Neutrophil (primary cell): Measurements from ENCODE around the gene MIA3.
A peak's percentile ranks its signal among the peaks of the same experiment; 100 is the strongest.

ENCODE experiments used
- H3K27ac ChIP-seq: fragments of 200-600 bp; sonication (generic); 2 replicates; pipeline ENCODE4 v1.5.1; 2016; ENCODE audit warnings: mild to moderate bottlenecking, moderate library complexity
- H3K27me3 ChIP-seq: fragments of 200-600 bp; sonication (generic); 2 replicates; pipeline ENCODE4 v1.6.0; 2016; ENCODE audit warnings: mild to moderate bottlenecking
- H3K36me3 ChIP-seq: fragments of 200-600 bp; sonication (generic); 2 replicates; pipeline ENCODE4 v1.5.1; 2017
- H3K4me1 ChIP-seq, 2 experiments: fragments of 200-600 bp in 1 of 2; sonication (generic) in 1 of 2; 1 replicate in 1 of 2; 2 replicates in 1 of 2; pipeline versions ENCODE4 v1.5.1 to v1.6.1; 2013 to 2016; ENCODE audit warnings: low read depth in 1 of 2, low read length in 1 of 2, mild to moderate bottlenecking in 1 of 2, moderate library complexity in 1 of 2; ENCODE audit not compliant: control insufficient read depth in 1 of 2, insufficient read depth in 1 of 2
- H3K4me3 ChIP-seq, 2 experiments: fragments of 200-600 bp in 1 of 2; sonication (generic) in 1 of 2; 1 replicate in 1 of 2; 2 replicates in 1 of 2; pipeline ENCODE4 v1.5.1; 2013 to 2016; ENCODE audit warnings: low read depth in 1 of 2, low read length in 1 of 2, mild to moderate bottlenecking in 1 of 2, moderate library complexity in 1 of 2
- H3K9me3 ChIP-seq: fragments of 200-600 bp; sonication (generic); 2 replicates; pipeline ENCODE4 v1.5.1; 2016
- CTCF ChIP-seq: fragments of 200-600 bp; sonication (generic); IDR thresholded peaks from 2 replicates; pipeline ENCODE4 v1.5.1; 2016; ENCODE audit warnings: antibody characterized with exemption

MIA3 gene

GRCh38 chr1:222613627-222614026, 4.3 kb upstream of the MIA3 start:
- H3K9me3 ChIP-seq = no peaks in the 10 kb centered on the region
- no peak overlapping the region for H3K4me3 ChIP-seq
- no peaks in the 10 kb centered on the region for H3K36me3 ChIP-seq
- peaks cover 71% of the 10 kb centered on the region for H3K27me3 ChIP-seq
- TF ChIP-seq CTCF = no peak
- peaks cover 9 to 10% of the 10 kb centered on the region in 2 experiments for H3K4me1 ChIP-seq
- H3K27ac ChIP-seq = no peak overlapping the region

- Histone ChIP-seq H3K9me3 (no peaks in the 10 kb centered on the region), H3K4me1 (peaks cover 15 to 17% of the 10 kb centered on the region in 2 experiments), H3K27me3 (peaks cover 74% of the 10 kb centered on the region), H3K4me3 (no peak overlapping the region), H3K27ac (no peak overlapping the region), H3K36me3 (no peaks in the 10 kb centered on the region)
- no peak for TF ChIP-seq CTCF
These were observed 1.4 kb upstream of the MIA3 start for GRCh38 chr1:222616525-222616924.

- Histone ChIP-seq H3K27me3 (peaks cover 64% of the 10 kb centered on the region), H3K27ac (no peak overlapping the region), H3K4me1 (peaks cover 15 to 17% of the 10 kb centered on the region in 2 experiments), H3K4me3 (peak overlapping the region; percentile 72 to 84), H3K36me3 (no peaks in the 10 kb centered on the region), H3K9me3 (no peaks in the 10 kb centered on the region)
- peak; percentile 4 for TF ChIP-seq CTCF
These were observed 438 bp upstream of the MIA3 start for GRCh38 chr1:222617367-222617951.

- no peak for TF ChIP-seq CTCF
- peak overlapping the region; percentile 74 to 84 for H3K4me3 ChIP-seq
- peaks cover 15 to 17% of the 10 kb centered on the region in 2 experiments for H3K4me1 ChIP-seq
- H3K9me3 ChIP-seq = no peaks in the 10 kb centered on the region
- H3K27me3 ChIP-seq = peaks cover 49% of the 10 kb centered on the region
- H3K27ac ChIP-seq = no peak overlapping the region
- peaks cover 7% of the 10 kb centered on the region for H3K36me3 ChIP-seq
These were observed 1.1 kb downstream of the MIA3 start for GRCh38 chr1:222618880-222619596.

GRCh38 chr1:222620566-222620965, 2.7 kb downstream of the MIA3 start:
- Histone ChIP-seq H3K27ac (no peak overlapping the region), H3K36me3 (peaks cover 17% of the 10 kb centered on the region), H3K4me1 (peaks cover 15 to 17% of the 10 kb centered on the region in 2 experiments), H3K4me3 (no peak overlapping the region), H3K27me3 (peaks cover 34% of the 10 kb centered on the region), H3K9me3 (no peaks in the 10 kb centered on the region)
- no peak for TF ChIP-seq CTCF
